Loucy (cell line): ENCODE data around the gene ACAD11.

Experiments
- H2AFZ ChIP-seq: fragments of 200-600 bp; sonication (generic); 2 replicates; pipeline ENCODE4 v1.6.0; 2016; ENCODE audit warnings: antibody characterized with exemption, mild to moderate bottlenecking, low read length, moderate library complexity
- H3F3A ChIP-seq: fragments of 200-600 bp; 2 replicates; pipeline ENCODE4 v1.6.0; 2016; ENCODE audit warnings: antibody characterized with exemption, low read depth, mild to moderate bottlenecking
- H3K27me3 ChIP-seq: fragments of 200-600 bp; sonication (generic); 2 replicates; pipeline ENCODE4 v1.6.1; 2014; ENCODE audit warnings: low read length, mild to moderate bottlenecking; ENCODE audit not compliant: insufficient read depth, poor library complexity, severe bottlenecking
- H3K36me3 ChIP-seq: fragments of 200-600 bp; sonication (generic); 2 replicates; pipeline ENCODE4 v1.6.1; 2016; ENCODE audit warnings: low read length; ENCODE audit not compliant: insufficient read depth
- H3K4me1 ChIP-seq: fragments of 200-600 bp; sonication (generic); 2 replicates; pipeline ENCODE4 v1.5.1; 2014; ENCODE audit warnings: low read length, mild to moderate bottlenecking; ENCODE audit not compliant: insufficient read depth, poor library complexity, severe bottlenecking
- H3K4me2 ChIP-seq: fragments of 200-600 bp; sonication (generic); 2 replicates; pipeline ENCODE4 v1.6.0; 2014; ENCODE audit warnings: antibody characterized with exemption, low read length, low read depth, mild to moderate bottlenecking; ENCODE audit not compliant: poor library complexity, severe bottlenecking
- H3K4me3 ChIP-seq: fragments of 200-600 bp; sonication (generic); 2 replicates; pipeline ENCODE4 v1.5.1; 2014; ENCODE audit warnings: low read length, mild to moderate bottlenecking, mixed read lengths; ENCODE audit not compliant: poor library complexity, severe bottlenecking
- H3K79me2 ChIP-seq: fragments of 200-600 bp; sonication (generic); 2 replicates; pipeline ENCODE4 v1.6.1; 2014; ENCODE audit warnings: low read length; ENCODE audit not compliant: insufficient read depth
- H3K9ac ChIP-seq: fragments of 200-600 bp; sonication (generic); 2 replicates; pipeline ENCODE4 v1.6.0; 2014; ENCODE audit warnings: mild to moderate bottlenecking, low read depth, low read length, moderate library complexity; ENCODE audit not compliant: poor library complexity, severe bottlenecking
- H3K9me2 ChIP-seq: fragments of 200-600 bp; sonication (generic); replicated peaks from 2 replicates; pipeline ENCODE4 v1.6.1; 2016; ENCODE audit warnings: low read depth, low read length, mixed read lengths
- H3K9me3 ChIP-seq: fragments of 200-600 bp; sonication (generic); 2 replicates; pipeline ENCODE4 v1.6.1; 2014; ENCODE audit warnings: mild to moderate bottlenecking, antibody characterized with exemption, low read length, low read depth; ENCODE audit not compliant: insufficient read depth
- H4K20me1 ChIP-seq: fragments of 200-600 bp; sonication (generic); 2 replicates; pipeline ENCODE4 v1.6.0; 2014; ENCODE audit warnings: antibody characterized with exemption, low read length, mild to moderate bottlenecking; ENCODE audit not compliant: insufficient read depth, poor library complexity, severe bottlenecking
- CTCF ChIP-seq: fragments of 200-600 bp; sonication (generic); conservative IDR thresholded peaks from 2 replicates; pipeline ENCODE4 v1.5.1; 2014; ENCODE audit warnings: mild to moderate bottlenecking, antibody characterized with exemption, low read length
- EZH2phosphoT487 ChIP-seq: fragments of 200-600 bp; IDR thresholded peaks from 2 replicates; pipeline ENCODE4 v1.6.1; 2018; ENCODE audit warnings: antibody characterized with exemption, mild to moderate bottlenecking, moderate library complexity, borderline replicate concordance

The ACAD11 gene

GRCh38 chr3:132555306-132556035, 104.1 kb downstream of the ACAD11 start:
- no peak overlapping the region for H3K4me2 ChIP-seq
- no peaks in the 10 kb centered on the region for H3K27me3 ChIP-seq
- no peak overlapping the region for H3K9ac ChIP-seq
- H3K79me2 ChIP-seq, result no peaks in the 10 kb centered on the region
- no peaks in the 10 kb centered on the region for H4K20me1 ChIP-seq
- H2AFZ ChIP-seq, result no peak overlapping the region
- H3K36me3 ChIP-seq, result no peaks in the 10 kb centered on the region
- no peaks in the 10 kb centered on the region for H3K9me2 ChIP-seq
- TF ChIP-seq EZH2phosphoT487 (no peak), CTCF (no peak)
- H3K4me3 ChIP-seq, result no peak overlapping the region
- H3F3A ChIP-seq, result no peaks in the 10 kb centered on the region
- no peaks in the 10 kb centered on the region for H3K9me3 ChIP-seq
- H3K4me1 ChIP-seq, result peaks cover 9% of the 10 kb centered on the region

- Histone ChIP-seq H3K9me3 (no peaks in the 10 kb centered on the region), H3K4me2 (no peak overlapping the region), H3K27me3 (no peaks in the 10 kb centered on the region), H3K79me2 (no peaks in the 10 kb centered on the region), H3K9me2 (no peaks in the 10 kb centered on the region), H2AFZ (no peak overlapping the region), H3K4me3 (no peak overlapping the region), H3K9ac (no peak overlapping the region), H4K20me1 (no peaks in the 10 kb centered on the region), H3K4me1 (peaks cover 19% of the 10 kb centered on the region), H3K36me3 (no peaks in the 10 kb centered on the region), H3F3A (no peaks in the 10 kb centered on the region)
- TF ChIP-seq CTCF, result no peak
- TF ChIP-seq EZH2phosphoT487, result no peak
Observed at GRCh38 chr3:132554437-132554836, 105.2 kb downstream of the ACAD11 start.

GRCh38 chr3:132553826-132554225, 105.8 kb downstream of the ACAD11 start:
- Histone ChIP-seq H3K9me2 (no peaks in the 10 kb centered on the region), H2AFZ (no peak overlapping the region), H4K20me1 (no peaks in the 10 kb centered on the region), H3K36me3 (no peaks in the 10 kb centered on the region), H3K4me2 (no peak overlapping the region), H3K27me3 (no peaks in the 10 kb centered on the region), H3K9ac (no peak overlapping the region), H3K4me3 (no peak overlapping the region), H3F3A (no peaks in the 10 kb centered on the region), H3K79me2 (no peaks in the 10 kb centered on the region), H3K4me1 (peaks cover 20% of the 10 kb centered on the region), H3K9me3 (no peaks in the 10 kb centered on the region)
- TF ChIP-seq EZH2phosphoT487 (no peak), CTCF (no peak)
